Esophagus muscularis mucosa (tissue), 4 donors: ENCODE measurements around the gene DLK1. TPM values are rescaled to one million over a fixed set of nuclear protein-coding genes. Genes with fewer than 3 reads are reported as not detected.

Experiments used
- DNase-seq: peaks from one replicate; pipeline ENCODE4 v3.0.0-alpha.2; 2017; ENCODE audit errors: extremely low spot score
- H3K27ac ChIP-seq, 4 donors: fragments of 200-600 bp; sonication (generic); replicated peaks in 1 of 4; 1 replicate in 3 of 4; 2 replicates in 1 of 4; pipeline ENCODE4 v1.5.1; 2016 to 2019; ENCODE audit warnings: mild to moderate bottlenecking in 1 of 4
- H3K27me3 ChIP-seq, 4 donors: fragments of 200-600 bp; sonication (generic); one replicate each; pipeline versions ENCODE4 v1.5.1 to v1.6.0; 2016 to 2019
- H3K36me3 ChIP-seq, 4 donors: fragments of 200-600 bp; sonication (generic); one replicate each; pipeline ENCODE4 v1.5.1; 2016 to 2019
- H3K4me1 ChIP-seq, 4 donors: fragments of 200-600 bp; sonication (generic); one replicate each; pipeline ENCODE4 v1.5.1; 2016 to 2019
- H3K4me3 ChIP-seq, 4 donors: fragments of 200-600 bp; sonication (generic); 1 replicate in 2 of 4; 2 replicates in 2 of 4; pipeline ENCODE4 v1.5.1; 2016 to 2019; ENCODE audit warnings: mild to moderate bottlenecking in 4 of 4, moderate library complexity in 1 of 4
- H3K9me3 ChIP-seq, 4 donors: fragments of 200-600 bp; sonication (generic); 1 replicate in 3 of 4; 2 replicates in 1 of 4; pipeline ENCODE4 v1.5.1; 2016 to 2019
- CTCF ChIP-seq, 3 experiments: fragments of 200-600 bp in 2 of 3; fragments of 450-650 bp in 1 of 3; sonication (generic) in 2 of 3; IDR thresholded peaks; one replicate each; pipeline ENCODE4 v1.5.1; 2017 to 2019; ENCODE audit warnings: antibody characterized with exemption in 3 of 3, mild to moderate bottlenecking in 2 of 3, moderate library complexity in 1 of 3
- EP300 ChIP-seq: sonication (generic); formaldehyde crosslinking; IDR thresholded peaks from one replicate; pipeline ENCODE4 v1.6.1; 2017; ENCODE audit warnings: antibody characterized with exemption
- POLR2A ChIP-seq: fragments of 450-650 bp; IDR thresholded peaks from one replicate; pipeline ENCODE4 v1.6.1; 2017; ENCODE audit warnings: antibody characterized with exemption, moderate library complexity, mild to moderate bottlenecking, low read depth
- POLR2AphosphoS5 ChIP-seq, 2 donors: sonication (generic); formaldehyde crosslinking; IDR thresholded peaks; one replicate each; pipeline ENCODE4 v1.6.1; 2017; ENCODE audit warnings: antibody characterized with exemption in 2 of 2
- WGBS: methylation state at CpG from one replicate; pipeline ENCODE4 v1.1.5; 2018; 5-methylcytosine and 5-hydroxymethylcytosine counted together
- intact Hi-C: fragments of 100-400 bp; cut with DNase I; formaldehyde crosslinking; loops from one replicate; pipeline ENCODE4 v1.15.1; 2023
- total RNA-seq, 4 donors: library from RNA; depleted of rRNA; stranded (reverse); fragments of >200 nt; gene quantifications; one replicate each; pipeline versions ENCODE4 v1.1.0 to v1.2.1, GENCODE V29; 2016

DLK1 gene
- total RNA-seq, 4 donors from 2014 or later = 0.33 TPM; not detected in 3

- no peak overlapping the region for H3K4me3 ChIP-seq
- no peak for TF ChIP-seq POLR2A
- TF ChIP-seq EP300 = no peak
- TF ChIP-seq CTCF (IDR thresholded peaks at IDR 0.05) = no peak
- TF ChIP-seq POLR2AphosphoS5 (IDR thresholded peaks at IDR 0.05) = no peak
- WGBS = 46% methylated on average over 14 of the region's 21 CpGs
- H3K36me3 ChIP-seq = no peaks in the 10 kb centered on the region
- no peak overlapping the region for H3K27ac ChIP-seq
- intact Hi-C loops = no loop called here
- peaks cover 0 to 11% (median 2%) of the 10 kb centered on the region in 4 donors for H3K4me1 ChIP-seq
- H3K27me3 ChIP-seq = peaks cover 0 to 71% (median 8%) of the 10 kb centered on the region in 4 donors
- no peaks in the 10 kb centered on the region for H3K9me3 ChIP-seq
- DNase-seq = no peak
These were observed 3.4 kb upstream of the DLK1 start for GRCh38 chr14:100723135-100723829.

GRCh38 chr14:100723830-100724437 is 2.8 kb upstream of the DLK1 start:
- H3K4me3 ChIP-seq = no peak overlapping the region
- DNase-seq = no peak
- TF ChIP-seq EP300 (no peak), CTCF (IDR thresholded peaks at IDR 0.05) (no peak), POLR2AphosphoS5 (IDR thresholded peaks at IDR 0.05) (no peak), POLR2A (no peak)
- H3K4me1 ChIP-seq = peaks cover 0 to 11% (median 2%) of the 10 kb centered on the region in 4 donors
- intact Hi-C loops = no loop called here
- H3K27me3 ChIP-seq = peaks cover 0 to 71% (median 14%) of the 10 kb centered on the region in 4 donors
- WGBS = 66% methylated on average over 13 of the region's 14 CpGs
- H3K9me3 ChIP-seq = no peaks in the 10 kb centered on the region
- no peak overlapping the region for H3K27ac ChIP-seq
- H3K36me3 ChIP-seq = no peaks in the 10 kb centered on the region

GRCh38 chr14:100724536-100724935 is 2.2 kb upstream of the DLK1 start:
- H3K36me3 ChIP-seq = no peaks in the 10 kb centered on the region
- intact Hi-C loops = no loop called here
- H3K9me3 ChIP-seq = no peaks in the 10 kb centered on the region
- DNase-seq = no peak
- 81% methylated on average over 3 of the region's 4 CpGs for WGBS
- TF ChIP-seq CTCF (IDR thresholded peaks at IDR 0.05) (no peak), POLR2AphosphoS5 (IDR thresholded peaks at IDR 0.05) (no peak), POLR2A (no peak), EP300 (no peak)
- H3K27ac ChIP-seq = no peak overlapping the region
- H3K27me3 ChIP-seq = peaks cover 0 to 73% (median 15%) of the 10 kb centered on the region in 4 donors
- peaks cover 0 to 11% (median 2%) of the 10 kb centered on the region in 4 donors for H3K4me1 ChIP-seq
- no peak overlapping the region for H3K4me3 ChIP-seq

GRCh38 chr14:100725587-100726387 is 905 bp upstream of the DLK1 start:
- Histone ChIP-seq H3K4me1 (peaks cover 0 to 11% (median 2%) of the 10 kb centered on the region in 4 donors), H3K9me3 (no peaks in the 10 kb centered on the region), H3K27me3 (peaks cover 0 to 82% (median 18%) of the 10 kb centered on the region in 4 donors), H3K4me3 (no peak overlapping the region), H3K27ac (no peak overlapping the region), H3K36me3 (no peaks in the 10 kb centered on the region)
- DNase-seq = no peak
- 88% methylated on average over 29 of the region's 33 CpGs for WGBS
- TF ChIP-seq CTCF (IDR thresholded peaks at IDR 0.05) (no peak), EP300 (no peak), POLR2AphosphoS5 (IDR thresholded peaks at IDR 0.05) (no peak), POLR2A (no peak)
- intact Hi-C loops = no loop called here
